Brain microvascular endothelial cell (primary cell): Measurements from ENCODE around the gene TEAD4.

Experiments used
- DNase-seq: peaks from one replicate; pipeline ENCODE4 v3.0.0-alpha.2; 2020
- H3K27ac ChIP-seq: fragments of 250-450 bp; sonication (Bioruptor Pico); 2 replicates; pipeline ENCODE4 v1.5.1; 2020; ENCODE audit warnings: mild to moderate bottlenecking, moderate library complexity
- H3K27me3 ChIP-seq: fragments of 250-450 bp; sonication (Bioruptor Pico); replicated peaks from 2 replicates; pipeline ENCODE4 v1.5.1; 2020; ENCODE audit warnings: mild to moderate bottlenecking
- H3K36me3 ChIP-seq: fragments of 250-450 bp; sonication (Bioruptor Pico); replicated peaks from 2 replicates; pipeline ENCODE4 v1.5.1; 2020; ENCODE audit warnings: mild to moderate bottlenecking
- H3K4me3 ChIP-seq: 2 replicates; pipeline ENCODE4 v1.5.1; 2011; ENCODE audit warnings: low read depth, mild to moderate bottlenecking, control low read depth, low read length, moderate library complexity
- CTCF ChIP-seq: IDR thresholded peaks from 2 replicates; pipeline ENCODE4 v1.5.1; 2011; ENCODE audit warnings: low read depth, mild to moderate bottlenecking, moderate library complexity, low read length, control low read depth, inconsistent platforms; ENCODE audit errors: missing control alignments
- in situ Hi-C: cut with HindIII; loops from 2 replicates; pipeline ENCODE4 v1.10.0; 2017; ENCODE audit warnings: low sequenced_read_pairs, low pct_ligation_motif_present

TEAD4 gene

GRCh38 chr12:2974560-2974971, 15.4 kb downstream of the TEAD4 start:
- no peaks in the 10 kb centered on the region for H3K27me3 ChIP-seq
- H3K36me3 ChIP-seq, result peaks cover 5% of the 10 kb centered on the region
- H3K27ac ChIP-seq, result no peak overlapping the region
- in situ Hi-C loops, result no loop called here
- DNase-seq, result no peak
- H3K4me3 ChIP-seq, result peak overlapping the region; percentile 30
- TF ChIP-seq CTCF, result no peak

- in situ Hi-C loops, result no loop called here
- no peaks in the 10 kb centered on the region for H3K27me3 ChIP-seq
- no peak overlapping the region for H3K4me3 ChIP-seq
- H3K36me3 ChIP-seq, result peaks cover 8% of the 10 kb centered on the region
- TF ChIP-seq CTCF, result no peak
- H3K27ac ChIP-seq, result no peak overlapping the region
- no peak for DNase-seq
Observed at GRCh38 chr12:2976581-2976996, 17.4 kb downstream of the TEAD4 start.

GRCh38 chr12:2977776-2978175, 18.6 kb downstream of the TEAD4 start:
- Histone ChIP-seq H3K27ac (no peak overlapping the region), H3K4me3 (no peak overlapping the region), H3K27me3 (no peaks in the 10 kb centered on the region), H3K36me3 (peaks cover 8% of the 10 kb centered on the region)
- DNase-seq, result no peak
- no peak for TF ChIP-seq CTCF
- in situ Hi-C loops, result no loop called here

GRCh38 chr12:2979806-2980205, 20.6 kb downstream of the TEAD4 start:
- in situ Hi-C loops, result no loop called here
- H3K4me3 ChIP-seq, result no peak overlapping the region
- DNase-seq, result no peak
- no peak for TF ChIP-seq CTCF
- H3K27me3 ChIP-seq, result no peaks in the 10 kb centered on the region
- H3K27ac ChIP-seq, result no peak overlapping the region
- peaks cover 8% of the 10 kb centered on the region for H3K36me3 ChIP-seq

- in situ Hi-C loops, result no loop called here
- H3K36me3 ChIP-seq, result peaks cover 8% of the 10 kb centered on the region
- no peak for TF ChIP-seq CTCF
- H3K27ac ChIP-seq, result no peak overlapping the region
- no peak for DNase-seq
- no peaks in the 10 kb centered on the region for H3K27me3 ChIP-seq
- H3K4me3 ChIP-seq, result no peak overlapping the region
Observed at GRCh38 chr12:2980630-2981029, 21.4 kb downstream of the TEAD4 start.

- Histone ChIP-seq H3K27ac (no peak overlapping the region), H3K36me3 (peaks cover 8% of the 10 kb centered on the region), H3K4me3 (no peak overlapping the region), H3K27me3 (no peaks in the 10 kb centered on the region)
- no peak for DNase-seq
- in situ Hi-C loops, result no loop called here
- no peak for TF ChIP-seq CTCF
Observed at GRCh38 chr12:2982361-2982760, 23.2 kb downstream of the TEAD4 start.
